ENCODE measurements around the gene SMG9.

The SMG9 gene

GRCh38 chr19:43731346-43731745, 23.4 kb downstream of the SMG9 start:
- in situ Hi-C loops (cut with MboI; ENCODE audit: low sequenced_read_pairs), result no loop called here

- in situ Hi-C loops (cut with MboI; ENCODE audit: low sequenced_read_pairs), result no loop called here
These were observed 24.8 kb downstream of the SMG9 start for GRCh38 chr19:43729919-43730318.

GRCh38 chr19:43727593-43727853, 27.2 kb downstream of the SMG9 start:
- in situ Hi-C loops (cut with MboI; ENCODE audit: low sequenced_read_pairs), result no loop called here

GRCh38 chr19:43726736-43727592, 27.8 kb downstream of the SMG9 start:
- in situ Hi-C loops (cut with MboI; ENCODE audit: low sequenced_read_pairs), result no loop called here

GRCh38 chr19:43725468-43725867, 29.3 kb downstream of the SMG9 start:
- in situ Hi-C loops (cut with MboI; ENCODE audit: low sequenced_read_pairs), result no loop called here

DNA sequence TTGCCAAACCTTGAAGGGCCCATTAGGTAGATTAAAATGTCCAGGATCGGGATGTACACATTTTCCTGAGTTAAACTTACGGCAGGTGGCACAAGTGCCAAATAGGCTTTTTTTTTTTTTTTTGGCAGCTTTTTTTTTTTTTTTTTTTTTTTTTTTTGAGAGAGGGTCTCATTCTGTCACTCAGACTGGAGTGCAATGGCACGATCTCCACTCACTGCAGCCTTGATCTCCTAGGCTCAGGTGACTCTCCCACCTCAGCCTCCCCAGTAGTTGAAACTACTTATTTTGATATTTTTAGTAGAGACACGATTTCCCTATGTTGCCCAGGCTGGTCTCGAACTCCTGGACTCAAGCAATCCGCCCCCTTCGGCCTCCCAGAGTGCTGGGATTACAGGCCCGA, 29.9 kb downstream of the SMG9 start:
- in situ Hi-C loops (cut with MboI; ENCODE audit: low sequenced_read_pairs), result no loop called here

DNA sequence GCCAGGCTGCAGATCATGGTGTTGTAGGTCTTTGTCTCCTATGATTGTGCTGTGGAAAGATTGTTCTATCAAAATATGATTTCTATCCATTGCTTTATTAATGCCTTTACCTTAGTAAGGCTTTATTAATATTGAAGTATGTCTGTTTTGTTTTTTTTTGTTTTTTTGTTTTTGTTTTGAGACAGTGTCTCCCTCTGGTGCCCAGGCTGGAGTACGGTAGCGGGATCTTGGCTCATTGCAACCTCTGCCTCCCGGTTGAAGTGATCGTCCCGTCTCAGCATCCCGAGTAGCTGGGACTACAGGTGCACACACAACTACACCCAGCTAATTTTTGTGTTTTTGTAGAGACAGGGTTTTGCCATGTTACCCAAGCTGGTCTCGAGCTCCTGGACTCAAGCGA, 31.2 kb downstream of the SMG9 start:
- in situ Hi-C loops (cut with MboI; ENCODE audit: low sequenced_read_pairs), result no loop called here

DNA sequence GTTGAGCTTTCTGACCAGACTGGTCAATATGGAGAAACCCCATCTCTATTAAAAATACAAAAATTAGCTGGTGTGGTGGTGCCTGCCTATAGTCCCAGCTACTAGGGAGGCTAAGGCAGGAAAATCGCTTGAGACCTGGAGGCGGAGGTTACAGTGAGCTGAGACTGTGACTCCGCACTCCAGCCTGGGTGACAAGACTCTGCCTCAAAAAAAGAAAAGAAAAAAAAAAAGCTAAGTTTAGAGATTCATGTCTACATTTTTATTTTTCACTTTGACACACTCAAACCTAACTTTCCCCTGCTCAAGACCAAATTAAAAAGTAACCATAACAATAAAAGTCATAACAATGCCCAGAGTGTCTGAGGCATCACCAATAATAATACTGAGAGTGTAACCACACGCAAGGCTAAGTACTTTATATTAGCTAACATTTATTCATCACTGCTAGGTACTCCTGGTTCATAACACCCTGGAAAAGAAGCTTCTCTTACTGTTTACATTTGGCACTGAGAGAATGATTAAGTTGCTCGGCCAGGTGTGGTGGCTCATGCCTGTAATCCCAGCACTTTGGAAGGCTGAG, 33.2 kb downstream of the SMG9 start:
- in situ Hi-C loops (cut with MboI; ENCODE audit: low sequenced_read_pairs), result no loop called here

DNA sequence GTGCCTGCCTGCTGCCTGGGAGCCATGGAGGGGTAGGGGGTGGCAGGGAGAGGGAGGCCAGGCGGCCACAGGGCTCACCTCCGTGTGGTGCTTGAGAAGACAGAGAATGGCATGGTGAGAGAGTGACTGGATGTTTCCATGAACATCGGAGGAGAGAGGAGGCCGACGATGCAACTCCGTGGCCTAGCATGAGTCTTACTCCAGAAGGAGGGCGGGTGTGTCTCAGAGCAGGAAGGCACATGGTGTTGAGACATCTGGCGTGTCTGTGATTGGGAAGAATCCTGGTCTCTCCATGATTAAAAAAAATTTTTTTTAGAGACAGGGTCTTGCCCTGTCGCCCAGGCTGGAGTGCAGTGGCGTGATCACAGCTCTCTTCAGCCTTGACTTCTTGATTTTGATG, 33.8 kb downstream of the SMG9 start:
- in situ Hi-C loops (cut with MboI; ENCODE audit: low sequenced_read_pairs), result no loop called here

DNA sequence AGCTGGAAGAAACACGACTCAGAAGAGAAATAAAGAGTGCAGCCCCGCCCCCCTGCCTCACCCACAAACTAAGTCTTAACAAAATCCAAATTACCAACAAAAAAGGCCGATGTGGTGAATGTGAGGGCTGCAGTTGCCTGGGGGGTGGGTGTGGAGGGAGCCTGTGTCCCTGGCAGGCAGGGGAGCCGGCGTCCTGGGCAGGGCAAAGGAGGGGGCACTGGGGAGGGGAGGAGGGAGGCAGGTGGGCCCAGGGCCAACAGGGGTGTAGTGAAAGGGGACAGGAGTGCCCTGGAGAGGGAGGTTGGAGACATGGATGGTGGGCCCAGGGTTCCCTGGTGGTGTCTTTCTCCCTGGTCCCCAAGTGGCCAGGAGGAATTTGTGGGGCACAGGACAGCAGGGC, 34.8 kb downstream of the SMG9 start:
- in situ Hi-C loops (cut with MboI; ENCODE audit: low sequenced_read_pairs), result no loop called here

DNA sequence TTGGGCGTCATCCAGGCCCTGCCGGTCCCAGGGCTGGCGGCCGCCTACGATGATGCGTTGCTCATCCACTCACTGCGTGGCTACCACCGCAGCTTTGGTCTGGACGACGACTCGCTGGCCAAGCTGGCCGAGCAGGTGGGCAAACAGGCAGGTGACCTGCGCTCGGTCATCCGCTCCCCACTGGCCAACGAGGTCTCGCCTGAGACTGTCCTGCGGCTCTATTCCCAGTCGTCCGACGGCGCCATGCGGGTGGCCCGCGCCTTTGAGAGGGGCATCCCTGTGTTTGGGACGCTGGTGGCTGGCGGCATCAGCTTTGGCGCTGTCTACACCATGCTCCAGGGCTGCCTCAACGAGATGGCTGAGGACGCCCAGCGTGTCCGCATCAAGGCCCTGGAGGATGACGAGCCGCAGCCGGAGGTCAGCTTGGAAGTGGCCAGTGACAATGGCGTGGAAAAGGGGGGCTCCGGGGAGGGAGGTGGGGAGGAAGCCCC, 35.3 kb downstream of the SMG9 start:
- in situ Hi-C loops (cut with MboI; ENCODE audit: low sequenced_read_pairs), result no loop called here

GRCh38 chr19:43718627-43719377, 36.0 kb downstream of the SMG9 start:
- in situ Hi-C loops (cut with MboI; ENCODE audit: low sequenced_read_pairs), result no loop called here

GRCh38 chr19:43715776-43716175, 39.0 kb downstream of the SMG9 start, which contains the start of gene IRGC:
IRGC (plus strand) TSS chr19:43716076; CDS start chr19:43718559, 2,483 bp downstream.
- in situ Hi-C loops (cut with MboI; ENCODE audit: low sequenced_read_pairs), result no loop called here

DNA sequence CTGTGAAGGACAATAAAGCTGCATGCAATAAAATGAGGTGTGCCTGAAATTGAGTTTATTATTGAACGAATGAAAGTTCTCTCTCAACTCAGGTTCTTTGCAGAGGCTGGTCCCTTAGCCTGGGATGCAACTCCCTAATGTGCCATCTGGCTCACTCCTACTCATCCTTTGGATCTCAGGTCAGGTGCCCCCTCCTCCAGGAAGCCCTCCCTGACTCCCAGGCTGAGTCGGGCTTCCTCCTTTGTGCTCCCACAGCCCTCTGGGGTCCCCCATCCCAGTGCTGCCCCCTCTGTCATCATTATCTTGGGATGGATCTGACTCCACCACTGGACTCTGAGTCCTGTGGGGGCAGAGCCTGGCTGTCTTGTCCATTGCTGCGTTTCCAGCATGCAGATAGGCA, 41.6 kb downstream of the SMG9 start:
- in situ Hi-C loops (cut with MboI; ENCODE audit: low sequenced_read_pairs), result no loop called here

DNA sequence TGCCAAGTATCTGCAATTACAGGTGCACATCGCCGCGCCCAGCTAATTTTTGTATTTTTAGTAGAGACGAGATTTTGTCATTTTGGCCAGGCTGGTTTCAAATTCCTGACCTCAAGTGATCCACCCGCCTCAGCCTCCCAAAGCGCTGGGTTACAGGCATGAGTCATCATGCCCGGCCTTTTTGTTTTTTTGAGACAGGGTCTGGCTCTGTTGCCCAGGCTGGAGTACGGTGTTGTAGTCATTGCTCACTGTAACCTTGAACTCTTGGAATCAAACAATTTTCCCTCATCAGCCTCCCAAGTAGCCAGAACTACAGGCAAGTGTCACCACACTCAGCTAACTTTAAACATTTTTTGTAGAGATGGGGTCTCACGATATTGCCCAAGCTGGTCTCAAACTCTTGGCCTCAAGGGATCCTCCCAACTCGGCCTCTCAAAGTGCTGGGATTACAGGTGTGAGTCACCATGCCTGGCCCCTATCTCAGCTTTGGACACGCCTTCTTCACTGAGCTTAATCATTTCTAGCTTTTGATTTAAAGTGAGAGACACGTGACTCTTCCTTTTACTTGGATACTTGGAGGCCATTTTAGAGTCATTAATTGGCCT, 42.9 kb downstream of the SMG9 start:
- in situ Hi-C loops (cut with MboI; ENCODE audit: low sequenced_read_pairs), result no loop called here

DNA sequence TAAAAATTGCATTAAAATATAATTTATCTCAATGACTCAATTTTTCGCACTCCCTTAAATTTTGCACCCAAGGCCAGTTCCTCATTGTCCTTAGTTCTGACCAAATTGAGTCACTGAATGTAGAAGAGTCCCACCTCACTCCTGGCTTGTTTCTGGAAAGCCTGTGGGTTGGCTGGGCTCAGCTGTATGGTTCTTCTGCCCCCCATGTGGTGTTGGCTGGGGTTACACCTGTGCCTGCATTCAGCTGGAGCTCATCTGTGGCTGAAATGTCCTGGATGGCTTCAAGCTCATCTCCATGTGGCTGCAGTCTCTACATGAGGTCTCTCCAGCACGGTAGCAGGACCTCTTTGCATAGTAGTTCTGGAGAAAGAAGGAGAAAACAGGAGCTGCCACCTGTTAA, 46.0 kb downstream of the SMG9 start:
- in situ Hi-C loops (cut with MboI; ENCODE audit: low sequenced_read_pairs), result no loop called here

GRCh38 chr19:43707158-43707712, 47.5 kb downstream of the SMG9 start:
- in situ Hi-C loops (cut with MboI; ENCODE audit: low sequenced_read_pairs), result no loop called here

DNA sequence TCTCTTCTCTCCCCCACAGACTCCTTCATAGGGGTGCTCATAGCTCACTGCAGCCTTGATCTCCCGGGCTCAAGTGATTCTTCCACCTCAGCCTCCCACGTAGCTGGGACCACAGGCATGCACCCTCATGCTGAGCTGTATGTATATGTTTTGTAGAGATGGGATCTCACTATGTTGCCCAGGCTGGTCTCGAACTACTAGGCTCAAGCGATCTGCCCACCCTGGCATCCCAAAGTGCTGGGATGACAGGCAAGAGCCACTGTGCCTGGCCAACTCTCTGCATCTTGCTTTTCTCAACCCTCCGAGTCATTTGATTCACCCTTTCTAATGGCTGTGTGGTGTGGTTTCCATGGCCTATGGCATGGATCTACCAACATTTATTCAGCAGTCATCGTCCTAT, 49.0 kb downstream of the SMG9 start:
- in situ Hi-C loops (cut with MboI; ENCODE audit: low sequenced_read_pairs), result no loop called here

DNA sequence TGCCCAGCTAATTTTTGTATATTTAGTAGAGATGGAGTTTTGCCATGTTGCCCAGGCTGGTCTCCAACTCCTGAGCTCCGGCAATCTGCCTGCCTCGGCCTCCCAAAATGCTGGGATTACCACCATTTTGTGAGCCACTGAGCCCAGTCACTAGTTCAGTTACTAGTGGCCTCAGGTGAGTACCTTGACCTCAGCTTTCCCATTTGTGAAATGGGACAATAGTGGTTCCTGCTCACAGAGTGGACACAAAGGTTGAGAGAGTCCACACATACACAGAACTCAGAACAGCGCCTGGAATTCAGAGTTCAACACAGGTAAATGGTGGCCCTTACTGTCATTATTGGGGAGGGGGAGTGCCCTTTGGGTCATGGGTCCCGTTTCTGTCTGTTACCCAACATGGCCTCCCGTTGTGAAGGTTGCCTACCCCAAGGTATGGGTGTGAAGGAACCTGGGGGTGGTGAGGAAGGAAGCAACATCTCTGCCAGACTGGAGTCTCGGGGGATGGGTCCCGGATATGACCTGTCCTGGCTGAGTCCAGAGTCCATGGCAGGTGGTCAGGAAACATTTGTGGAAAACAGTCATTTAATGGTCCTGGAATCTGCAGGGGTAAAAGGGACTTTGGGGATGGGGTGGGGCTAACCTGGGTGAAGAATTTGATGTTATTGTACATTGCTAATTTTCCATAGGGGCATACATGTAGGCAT, 50.6 kb downstream of the SMG9 start:
- in situ Hi-C loops (cut with MboI; ENCODE audit: low sequenced_read_pairs), result no loop called here

GRCh38 chr19:43700395-43701000, 54.3 kb downstream of the SMG9 start:
- in situ Hi-C loops (cut with MboI; ENCODE audit: low sequenced_read_pairs), result no loop called here

All from HL-60/S4 treated with phorbol 12-myristate 13-acetate at 8.2 ng/mL for 4 days and 3 days (cell line).